HL-60/S4 (cell line): Measurements from ENCODE around the gene ADA.
"Not testable (repeated sequence)": the region's sequence is repeated elsewhere in the genome, so short reads cannot be mapped to it uniquely, and the experiment has no call there.

Source experiments
- in situ Hi-C: fragments of 300-500 bp; cut with MboI; formaldehyde crosslinking; loops from 2 replicates; pipeline ENCODE4 v1.14.3; 2022; ENCODE audit warnings: low sequenced_read_pairs

ADA gene

DNA sequence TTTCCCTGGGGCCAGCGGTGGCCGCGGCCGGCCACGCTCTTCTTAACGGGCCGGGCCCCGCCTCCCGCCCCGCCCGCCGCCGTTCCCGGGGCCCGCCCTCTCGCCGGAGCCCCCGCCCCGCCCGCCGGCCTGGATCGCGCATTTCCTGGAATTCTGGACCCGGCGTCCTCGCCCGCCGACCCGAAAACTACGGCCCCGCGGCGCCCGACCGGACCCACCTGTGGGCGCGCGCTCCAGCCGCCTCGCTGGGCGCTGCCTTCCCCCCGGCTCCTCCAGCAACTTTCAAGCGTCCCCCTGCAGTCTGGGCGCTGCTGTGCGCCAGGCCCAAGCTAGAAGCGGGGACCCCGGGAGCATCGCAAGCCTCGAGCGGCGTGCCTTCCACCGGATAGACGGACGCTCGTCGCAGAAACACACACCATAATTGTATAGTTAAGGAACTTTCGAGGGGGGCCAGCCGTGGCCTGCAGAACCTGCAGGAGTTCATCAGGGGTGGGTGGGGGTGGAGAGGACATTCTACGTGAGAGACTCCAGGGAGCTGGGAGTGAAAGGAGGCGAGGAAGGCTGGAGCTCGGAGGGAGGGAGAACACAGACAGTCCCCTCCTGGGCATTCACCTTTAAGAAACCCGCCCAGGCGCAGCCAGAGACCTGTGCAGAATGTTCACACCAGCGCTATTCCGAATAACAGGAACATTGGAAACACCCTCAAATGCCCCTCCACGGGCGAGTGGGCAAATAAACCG, at the start of gene ADA:
Gene ADA, minus strand, starts transcription at position 16 of the 740 bp plus-strand sequence. CDS start 92 bp downstream, outside the sequence.
- in situ Hi-C loops = no loop called here

DNA sequence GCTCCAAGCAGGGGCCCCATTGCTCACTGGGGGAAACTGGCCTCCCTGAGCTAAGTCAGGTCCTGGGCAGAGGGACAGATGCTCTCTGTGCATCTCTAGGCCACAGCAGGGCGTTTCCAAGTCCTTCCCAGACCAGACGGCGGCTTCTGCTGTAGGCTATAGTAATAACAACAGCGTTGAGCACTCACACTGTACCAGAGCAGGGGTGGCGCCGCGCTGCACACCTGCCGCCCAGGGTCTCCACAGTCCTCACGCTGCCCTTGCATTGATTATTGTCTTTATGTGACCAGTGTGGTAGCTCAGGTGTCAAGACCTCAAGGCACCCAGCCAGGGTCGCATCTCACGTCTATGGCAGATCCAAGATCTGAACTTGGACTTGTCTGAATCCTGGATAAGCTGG, 48.8 kb upstream of the ADA start:
- in situ Hi-C loops = no loop called here

DNA sequence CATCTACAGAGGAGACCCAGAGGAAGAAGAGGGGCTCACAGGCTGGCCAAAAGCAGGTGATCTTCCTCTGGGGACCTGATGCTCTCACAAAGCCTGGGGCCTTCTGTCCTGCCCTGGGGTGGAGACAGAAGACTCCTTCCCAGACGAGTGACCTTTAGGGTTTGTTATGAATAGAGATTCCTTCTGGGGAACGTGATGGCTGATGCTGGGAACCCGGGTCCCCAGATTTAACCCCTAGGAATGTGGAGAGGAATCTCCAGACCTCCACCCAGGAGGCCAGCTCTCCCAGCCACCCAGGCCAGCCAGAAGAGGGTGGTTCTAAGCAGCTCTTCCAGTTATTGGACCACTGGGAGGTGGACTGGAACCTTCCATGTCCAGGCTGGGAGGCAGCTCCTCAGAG, 46.9 kb upstream of the ADA start:
- in situ Hi-C loops = no loop called here

DNA sequence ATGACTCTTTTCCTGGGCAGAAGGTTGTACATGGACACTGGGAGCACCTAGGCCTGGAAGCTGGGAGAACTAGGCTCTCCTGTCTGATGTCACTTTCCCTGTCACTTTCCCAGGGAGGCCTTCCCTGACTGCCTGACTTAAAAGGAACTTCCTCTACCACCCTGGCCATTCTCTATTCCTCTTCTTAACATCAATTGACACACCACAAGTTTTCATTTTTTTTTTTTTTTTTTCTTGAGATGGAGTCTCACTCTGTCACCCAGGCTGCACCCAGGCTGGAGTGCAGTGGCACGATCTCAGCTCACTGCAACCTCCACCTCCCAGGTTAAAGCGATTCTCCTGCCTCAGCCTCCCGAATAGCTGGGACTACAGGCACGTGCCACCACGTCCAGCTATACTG, 45.5 kb upstream of the ADA start:
- in situ Hi-C loops = not testable (repeated sequence)

DNA sequence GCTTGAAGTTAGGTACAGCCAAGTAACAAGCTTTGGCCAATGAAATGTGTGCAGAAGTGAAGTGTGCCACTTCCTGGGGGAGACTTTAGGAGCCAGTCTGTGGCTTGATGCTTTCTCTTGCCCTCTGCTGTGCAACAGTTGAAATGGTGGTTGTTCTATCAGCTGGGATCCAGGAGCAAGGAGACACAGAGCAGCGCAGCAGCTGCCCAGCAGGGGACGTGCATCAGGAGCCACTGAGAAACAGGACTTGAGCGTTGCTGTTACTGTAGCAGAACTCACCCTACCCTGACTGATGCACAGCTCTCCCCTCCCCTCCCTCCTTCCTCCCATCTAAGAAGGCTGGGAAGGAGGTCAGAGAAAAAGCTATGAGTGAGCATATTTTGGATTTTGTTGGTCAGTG, 44.8 kb upstream of the ADA start:
- in situ Hi-C loops = no loop called here

DNA sequence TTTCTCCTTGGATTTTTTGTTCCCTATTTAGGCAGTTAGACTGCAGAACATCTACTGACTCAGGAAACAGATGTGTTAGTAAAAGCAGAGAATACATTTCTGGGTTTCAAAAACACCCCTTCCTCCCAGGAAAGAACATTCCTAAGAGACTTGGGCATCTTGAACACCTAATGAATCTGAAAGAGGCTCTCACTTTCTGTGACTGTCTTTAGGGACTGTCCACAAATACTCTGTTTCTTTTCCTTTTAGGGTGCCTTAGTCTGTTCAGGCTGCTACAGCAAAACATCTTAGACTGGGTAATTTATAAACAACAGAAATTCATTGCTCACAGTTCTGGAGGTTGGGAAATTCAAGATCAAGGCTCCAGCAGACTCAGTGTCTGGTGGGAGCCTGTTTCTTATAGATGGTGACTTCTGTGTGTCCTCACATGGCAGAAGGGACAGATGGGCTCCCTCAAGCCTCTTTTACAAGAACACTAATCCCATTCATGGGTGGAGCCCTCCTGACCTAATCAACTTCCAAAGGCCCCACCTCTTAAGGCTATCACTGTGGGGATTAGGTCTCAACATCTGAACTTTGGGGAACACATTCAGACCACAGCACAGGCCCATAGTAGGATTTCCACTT, 44.3 kb upstream of the ADA start:
- in situ Hi-C loops = no loop called here

DNA sequence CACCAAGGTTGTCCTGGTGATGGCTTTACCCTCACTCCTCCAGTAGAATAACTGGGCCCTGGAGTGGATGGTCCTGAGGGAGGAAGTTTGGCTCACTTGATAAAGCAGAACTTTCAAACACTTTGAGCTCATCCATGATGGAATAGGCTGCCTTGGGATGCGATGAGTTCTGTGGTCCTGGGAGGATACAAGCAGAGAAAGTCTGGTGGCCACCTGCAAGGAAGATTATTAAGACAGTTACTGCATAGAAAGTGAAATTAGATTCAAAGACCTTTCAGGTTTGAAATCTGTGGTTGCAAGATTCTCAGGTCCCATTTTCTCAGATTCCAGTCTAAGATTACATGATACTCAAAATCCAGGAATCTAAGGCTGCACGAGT, 43.8 kb upstream of the ADA start:
- in situ Hi-C loops = no loop called here

DNA sequence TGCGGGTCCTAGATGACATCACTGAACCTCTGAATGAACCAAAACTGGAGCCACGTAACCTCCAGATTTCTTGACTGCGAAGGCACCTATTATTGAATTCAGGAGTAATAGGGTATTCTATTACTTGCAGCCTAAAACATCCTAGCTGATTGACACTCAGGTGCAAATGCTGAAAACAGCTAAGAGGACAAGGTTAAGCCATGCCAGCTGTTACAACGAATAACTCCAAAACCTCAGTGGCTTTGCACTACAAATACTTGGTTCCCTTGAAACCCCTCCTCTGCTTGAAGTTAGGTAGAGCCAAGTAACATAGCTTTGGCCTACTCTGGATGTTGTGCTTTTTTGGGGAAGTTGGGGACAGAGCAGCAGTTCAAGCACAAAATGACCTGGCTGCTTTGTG, 42.7 kb upstream of the ADA start:
- in situ Hi-C loops = no loop called here

DNA sequence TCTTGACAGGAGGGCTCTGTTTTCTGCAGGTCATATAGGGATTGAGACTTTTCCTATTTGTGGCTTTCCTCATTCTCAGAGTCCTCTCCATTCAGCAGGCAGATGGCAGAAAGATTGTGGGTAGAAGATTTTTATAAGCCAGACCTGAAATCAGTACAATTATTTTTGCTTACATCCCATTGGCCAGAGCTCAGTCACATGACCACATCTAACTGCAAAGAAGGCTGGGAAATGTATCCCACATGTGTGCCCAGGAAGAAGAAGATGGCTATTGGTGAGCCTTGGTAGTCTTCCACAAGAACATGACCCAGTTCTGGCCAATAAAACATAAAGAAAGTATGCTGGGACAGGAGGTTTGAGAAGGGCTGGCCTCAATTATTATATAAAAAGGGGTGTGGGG, 42.1 kb upstream of the ADA start:
- in situ Hi-C loops = no loop called here

DNA sequence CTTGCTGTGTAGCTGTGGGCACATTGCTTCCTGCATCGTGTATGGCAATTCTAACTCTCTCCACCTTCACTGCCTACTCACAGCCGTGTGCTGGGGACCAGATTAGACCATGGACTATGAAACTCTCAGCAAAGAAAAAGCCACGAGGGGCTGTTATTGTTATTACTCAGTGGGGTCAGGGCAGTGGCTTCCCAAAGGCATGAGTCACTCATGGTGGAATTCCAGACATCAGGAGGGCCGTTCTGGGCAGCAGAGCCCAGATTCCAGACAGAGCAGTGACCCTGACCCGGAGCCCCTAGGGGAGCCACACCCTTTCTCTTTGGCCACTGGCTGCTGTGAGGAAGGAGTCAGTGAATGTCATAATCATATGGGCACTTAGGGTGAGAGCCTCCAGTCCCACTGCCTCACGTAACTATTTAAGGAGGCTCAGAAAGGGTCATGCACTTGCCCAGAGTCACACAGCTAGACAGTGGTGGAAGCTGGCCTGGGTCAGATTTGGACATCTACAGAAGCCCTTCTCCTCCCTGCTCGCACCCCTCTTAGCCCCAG, 41.5 kb upstream of the ADA start:
- in situ Hi-C loops = no loop called here

DNA sequence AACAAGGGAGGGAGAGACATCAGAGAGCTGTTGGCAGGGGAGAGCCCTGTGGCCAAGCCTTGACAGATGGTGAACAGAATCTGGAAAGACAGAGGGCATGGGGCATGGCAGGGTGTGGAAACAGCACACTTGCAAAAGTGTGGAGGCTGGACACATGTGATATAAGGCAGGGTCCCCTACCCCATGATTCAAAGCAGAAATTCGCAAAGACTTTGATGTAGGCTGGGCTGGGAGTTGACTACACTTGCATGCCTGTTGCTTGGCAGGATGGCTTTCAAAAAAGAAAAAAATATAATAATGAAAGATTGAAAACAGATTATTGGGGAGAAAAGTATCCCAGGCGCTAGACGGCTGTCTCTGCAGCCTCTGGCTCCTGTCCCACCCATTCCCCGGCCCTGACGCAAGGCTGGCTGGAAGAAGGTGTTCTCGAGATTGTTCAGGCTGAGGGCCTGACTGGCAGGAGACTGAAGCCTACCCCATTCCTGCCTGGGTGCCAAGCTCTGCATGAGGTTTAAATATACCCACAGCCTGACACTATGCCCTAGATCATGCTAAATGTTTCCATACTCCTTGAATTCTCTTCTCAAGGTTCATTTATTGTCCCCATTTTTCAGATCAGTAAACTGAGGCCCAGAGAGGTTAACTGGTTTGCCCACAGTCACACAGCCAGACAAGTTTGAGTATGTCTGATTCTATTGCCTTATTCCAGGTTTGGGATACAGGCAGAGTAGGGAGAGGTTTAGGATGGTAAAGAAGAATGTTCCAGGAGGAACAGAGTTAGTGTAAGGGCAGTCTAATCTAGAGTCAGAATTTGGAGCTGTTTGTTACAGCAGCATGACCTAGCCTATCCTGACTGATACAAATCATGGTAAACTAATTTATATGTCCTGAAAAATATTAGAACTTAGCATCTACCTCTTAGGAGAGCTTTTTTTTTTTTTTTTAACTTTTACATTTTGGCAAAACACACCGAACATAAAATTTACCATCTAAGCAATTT, 40.2 kb upstream of the ADA start:
- in situ Hi-C loops = no loop called here

DNA sequence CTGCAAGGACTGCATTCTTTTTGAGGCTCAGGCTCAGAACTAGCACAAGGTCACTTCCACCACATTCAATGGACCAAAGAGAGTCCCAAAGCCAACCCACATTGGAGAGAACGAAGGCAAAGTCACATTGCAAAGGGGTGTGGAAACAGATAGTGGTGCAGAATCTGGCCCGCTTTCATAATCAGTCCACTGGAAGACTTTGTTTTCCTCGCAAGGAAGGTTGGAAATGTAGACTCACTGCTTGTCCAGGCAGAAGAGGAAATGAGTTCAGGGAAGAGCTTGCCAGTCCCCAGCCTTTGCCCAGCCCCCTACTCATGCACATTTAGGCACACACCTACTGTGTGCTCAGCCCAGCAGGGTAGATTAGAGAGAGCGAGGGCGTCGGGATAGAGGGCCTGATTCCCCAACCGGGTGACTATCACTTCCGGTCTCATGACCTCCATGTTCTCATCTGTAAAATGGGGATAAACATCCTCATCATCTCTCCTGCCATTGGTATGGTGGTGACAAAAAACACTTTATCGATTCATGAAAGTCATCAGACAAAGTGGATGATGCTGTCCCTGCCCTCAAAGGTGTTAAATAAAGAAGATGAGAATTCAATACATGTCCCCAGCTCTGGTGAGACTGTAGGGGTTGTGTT, 39.4 kb upstream of the ADA start:
- in situ Hi-C loops = no loop called here

DNA sequence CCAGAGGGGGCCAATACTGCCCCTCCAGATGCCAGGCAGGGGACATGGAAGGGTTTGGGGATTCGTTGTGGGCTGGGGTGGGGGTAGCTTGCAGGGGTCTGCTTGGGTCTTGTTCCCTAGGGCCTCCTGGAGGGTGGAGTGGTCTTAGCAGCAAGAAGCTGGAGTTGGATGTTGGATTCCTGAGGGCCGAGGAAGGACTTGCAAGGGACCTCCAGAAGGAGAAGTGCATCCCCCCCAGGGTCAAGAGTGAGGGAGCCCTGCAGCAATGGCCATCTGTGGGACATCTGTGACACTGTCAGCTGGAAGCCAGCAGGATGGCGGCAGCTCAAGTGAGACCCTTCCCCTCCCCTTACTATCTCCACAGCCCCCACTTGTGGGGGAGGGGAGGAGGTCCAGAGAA, 38.3 kb upstream of the ADA start:
- in situ Hi-C loops = no loop called here

DNA sequence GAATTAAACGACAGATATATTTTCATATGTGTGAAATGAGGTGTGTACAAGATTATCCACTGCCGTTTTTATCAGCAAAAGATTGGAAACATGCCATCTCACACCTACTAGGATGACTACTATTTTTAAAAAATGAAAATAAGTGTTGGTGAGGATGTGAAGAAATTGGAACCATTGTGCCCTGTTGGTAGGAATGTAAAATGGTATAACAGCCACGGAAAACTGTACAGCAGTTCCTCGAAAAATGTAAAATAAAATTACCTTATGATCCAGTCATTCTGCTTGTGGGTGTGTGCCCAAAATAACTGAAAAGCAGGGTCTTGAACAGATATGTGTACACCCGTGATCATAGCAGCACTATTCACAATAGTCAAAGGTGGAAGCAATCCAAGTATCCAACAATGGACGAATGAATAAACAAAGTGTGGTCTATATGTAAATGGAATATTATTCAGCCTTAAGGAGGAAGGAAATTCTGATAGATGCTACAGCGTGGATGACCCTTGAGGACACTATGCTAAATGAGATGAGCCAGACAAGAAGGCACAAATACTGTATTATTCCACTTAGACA, 36.6 kb upstream of the ADA start:
- in situ Hi-C loops = no loop called here

DNA sequence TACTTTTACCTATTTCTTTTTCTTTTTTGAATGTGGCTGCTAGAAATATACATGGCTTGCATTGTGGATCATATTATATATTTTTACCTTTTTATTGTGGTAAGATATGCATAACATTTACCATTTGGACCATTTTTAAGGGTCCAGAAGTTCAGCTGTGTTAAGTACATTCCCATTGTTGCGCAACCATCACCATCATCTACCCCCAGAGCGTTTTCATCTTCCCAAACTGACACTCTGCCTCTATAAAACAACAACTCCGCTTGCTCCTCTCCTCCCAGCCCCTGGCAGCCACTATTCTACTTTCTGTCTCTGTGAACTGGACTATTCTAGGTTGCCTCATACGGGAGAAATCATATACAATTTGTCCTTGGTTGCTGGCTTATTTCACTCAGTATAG, 35.4 kb upstream of the ADA start:
- in situ Hi-C loops = no loop called here

DNA sequence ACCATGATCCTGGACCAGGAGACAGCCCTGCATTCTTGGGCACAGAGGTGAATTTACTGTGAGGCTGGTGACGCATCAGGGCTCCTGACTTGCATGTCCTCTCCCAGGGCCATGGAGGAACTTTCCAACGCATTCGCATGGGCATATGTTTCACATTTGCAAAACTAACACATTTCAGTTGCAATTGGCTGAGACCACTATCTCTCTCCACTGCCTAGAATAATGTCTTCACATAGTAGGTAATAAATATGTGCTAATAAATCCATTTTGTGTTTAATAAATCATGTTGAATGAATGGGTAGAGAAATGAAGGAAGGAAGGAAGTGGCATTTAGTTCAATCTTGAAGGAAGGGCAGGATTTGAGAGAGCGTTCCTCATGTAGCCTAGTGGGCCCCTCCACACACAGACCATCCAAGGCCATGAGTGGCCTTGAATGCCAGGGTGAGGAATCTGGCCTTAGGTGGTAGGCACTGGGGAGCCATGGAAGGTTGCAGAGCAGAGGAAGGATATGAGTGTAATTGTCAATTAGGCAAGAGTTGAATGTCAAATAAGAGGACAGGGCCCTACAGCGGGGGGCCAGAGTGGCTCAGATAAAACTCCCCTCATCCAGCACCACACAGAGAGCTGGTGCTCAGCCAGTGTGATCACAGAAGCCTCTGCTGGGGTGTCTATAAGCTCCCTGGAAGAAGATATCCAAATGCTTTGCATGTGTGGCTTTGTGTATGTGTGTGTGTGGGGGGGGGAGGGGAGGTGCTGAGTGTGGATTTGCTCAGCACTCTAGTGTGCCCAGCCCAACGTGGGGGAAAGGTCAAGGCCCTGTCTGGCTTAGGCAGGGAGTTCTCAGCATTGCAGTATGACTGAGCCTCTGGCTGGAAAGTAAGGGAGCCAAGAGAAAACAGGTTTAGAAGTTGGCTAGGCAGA, 32.8 kb upstream of the ADA start:
- in situ Hi-C loops = loop anchor here (5.0 kb wide), 1 partner anchor 48 kb away; no protein-coding TSS in a partner anchor

DNA sequence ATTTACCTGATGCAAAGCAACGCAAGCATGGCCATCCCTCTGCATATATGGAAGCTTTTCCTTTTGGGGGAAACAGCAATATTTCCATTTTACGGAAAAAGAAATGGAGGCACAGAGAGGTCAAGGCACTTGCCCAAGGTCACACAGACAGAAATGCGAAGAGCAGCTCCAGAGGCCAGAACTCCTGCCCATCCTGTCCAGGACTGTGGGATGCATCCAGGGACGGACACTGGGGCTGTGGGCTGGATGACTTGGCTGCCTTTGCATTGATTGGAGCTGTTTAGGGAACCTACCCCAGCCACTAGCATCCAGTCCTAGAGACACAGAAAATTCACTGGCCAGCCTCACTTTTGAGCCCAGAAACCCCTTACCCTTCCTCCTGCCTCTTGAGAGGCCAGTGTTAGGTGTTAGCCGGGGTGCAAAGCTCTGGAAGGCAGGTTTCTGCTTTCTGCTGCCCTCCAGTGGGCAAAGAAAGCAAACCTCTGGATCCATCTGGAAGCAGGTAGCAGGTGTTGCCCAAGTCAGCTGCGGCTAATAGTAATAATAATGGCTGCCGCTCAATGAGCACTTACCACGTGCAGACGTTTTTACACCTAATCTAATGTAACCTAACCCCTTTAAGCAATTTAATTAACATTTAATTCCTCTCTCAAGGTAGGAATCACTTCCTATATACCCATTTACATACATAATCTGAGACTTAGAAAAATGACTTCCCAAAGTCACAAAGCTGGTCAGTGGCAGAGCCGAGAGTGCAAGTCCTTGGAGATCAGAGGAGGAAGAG, 32.0 kb upstream of the ADA start:
- in situ Hi-C loops = loop anchor here (5.0 kb wide), 1 partner anchor 49 kb away; no protein-coding TSS in a partner anchor

DNA sequence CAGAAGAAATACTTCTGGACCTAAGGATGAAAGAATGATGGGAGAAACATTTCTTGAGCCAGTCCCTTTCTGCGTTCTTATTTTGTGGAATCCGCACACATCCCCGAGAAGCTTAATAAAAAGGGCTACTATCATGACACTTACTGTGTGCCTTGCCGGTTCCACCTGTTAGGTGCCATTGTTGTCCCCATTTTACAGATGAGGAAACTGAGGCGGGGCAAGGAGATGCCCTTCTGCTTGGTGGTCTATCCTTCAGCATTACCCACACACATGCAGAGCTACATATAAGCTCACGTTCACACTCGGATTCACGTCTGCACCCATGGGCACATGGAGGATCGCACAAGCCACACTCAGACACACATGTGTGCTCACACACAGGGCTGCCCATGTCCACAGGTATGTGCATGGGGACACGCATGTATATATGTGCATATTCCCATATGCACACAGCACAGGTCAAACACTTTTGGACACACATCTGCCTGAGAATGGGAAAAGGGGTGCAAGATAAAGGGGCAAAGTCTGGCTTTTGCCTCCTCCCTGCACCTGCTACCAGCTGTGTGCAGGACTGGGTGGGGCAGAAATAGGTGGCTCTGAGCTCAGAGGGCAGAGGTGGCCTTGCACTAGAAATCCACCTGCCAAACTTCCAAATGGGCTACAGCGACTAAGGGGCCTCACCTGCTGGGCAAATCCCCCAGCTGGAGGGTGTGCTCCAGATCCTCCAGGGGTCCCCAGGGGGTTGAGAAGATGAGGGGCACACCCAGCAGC, 30.5 kb upstream of the ADA start:
- in situ Hi-C loops = loop anchor here (5.0 kb wide), 1 partner anchor 50 kb away; no protein-coding TSS in a partner anchor
